Duodenal mucosa (tissue), 2 donors: ENCODE measurements around the gene RTN3.
A peak's percentile ranks its signal among the peaks of the same experiment; 100 is the strongest.
"Not testable (repeated sequence)": the region's sequence is repeated elsewhere in the genome, so short reads cannot be mapped to it uniquely, and the experiment has no call there.

Source experiments
- H3K27ac ChIP-seq: one replicate; pipeline ENCODE4 v1.7.0; 2013; ENCODE audit warnings: low read depth, low read length
- H3K27me3 ChIP-seq, 2 donors: one replicate each; pipeline ENCODE4 v1.7.0; 2013; ENCODE audit warnings: low read length in 2 of 2, control low read depth in 1 of 2; ENCODE audit not compliant: insufficient read depth in 2 of 2, control insufficient read depth in 1 of 2
- H3K36me3 ChIP-seq, 2 donors: one replicate each; pipeline ENCODE4 v1.7.0; 2013; ENCODE audit warnings: low read length in 2 of 2, control low read depth in 1 of 2; ENCODE audit not compliant: insufficient read depth in 2 of 2, control insufficient read depth in 1 of 2
- H3K4me1 ChIP-seq, 2 donors: one replicate each; pipeline ENCODE4 v1.7.0; 2013; ENCODE audit warnings: low read length in 2 of 2, control low read depth in 1 of 2; ENCODE audit not compliant: insufficient read depth in 2 of 2, control insufficient read depth in 1 of 2
- H3K4me3 ChIP-seq, 2 donors: one replicate each; pipeline ENCODE4 v1.7.0; 2013; ENCODE audit warnings: low read length in 2 of 2, low read depth in 1 of 2
- H3K9ac ChIP-seq, 2 donors: one replicate each; pipeline ENCODE4 v1.7.0; 2013; ENCODE audit warnings: low read length in 2 of 2, low read depth in 1 of 2
- H3K9me3 ChIP-seq, 2 donors: one replicate each; pipeline ENCODE4 v1.7.0; 2013; ENCODE audit warnings: low read length in 2 of 2, control low read depth in 1 of 2; ENCODE audit not compliant: control insufficient read depth in 1 of 2

Gene RTN3, protein sequence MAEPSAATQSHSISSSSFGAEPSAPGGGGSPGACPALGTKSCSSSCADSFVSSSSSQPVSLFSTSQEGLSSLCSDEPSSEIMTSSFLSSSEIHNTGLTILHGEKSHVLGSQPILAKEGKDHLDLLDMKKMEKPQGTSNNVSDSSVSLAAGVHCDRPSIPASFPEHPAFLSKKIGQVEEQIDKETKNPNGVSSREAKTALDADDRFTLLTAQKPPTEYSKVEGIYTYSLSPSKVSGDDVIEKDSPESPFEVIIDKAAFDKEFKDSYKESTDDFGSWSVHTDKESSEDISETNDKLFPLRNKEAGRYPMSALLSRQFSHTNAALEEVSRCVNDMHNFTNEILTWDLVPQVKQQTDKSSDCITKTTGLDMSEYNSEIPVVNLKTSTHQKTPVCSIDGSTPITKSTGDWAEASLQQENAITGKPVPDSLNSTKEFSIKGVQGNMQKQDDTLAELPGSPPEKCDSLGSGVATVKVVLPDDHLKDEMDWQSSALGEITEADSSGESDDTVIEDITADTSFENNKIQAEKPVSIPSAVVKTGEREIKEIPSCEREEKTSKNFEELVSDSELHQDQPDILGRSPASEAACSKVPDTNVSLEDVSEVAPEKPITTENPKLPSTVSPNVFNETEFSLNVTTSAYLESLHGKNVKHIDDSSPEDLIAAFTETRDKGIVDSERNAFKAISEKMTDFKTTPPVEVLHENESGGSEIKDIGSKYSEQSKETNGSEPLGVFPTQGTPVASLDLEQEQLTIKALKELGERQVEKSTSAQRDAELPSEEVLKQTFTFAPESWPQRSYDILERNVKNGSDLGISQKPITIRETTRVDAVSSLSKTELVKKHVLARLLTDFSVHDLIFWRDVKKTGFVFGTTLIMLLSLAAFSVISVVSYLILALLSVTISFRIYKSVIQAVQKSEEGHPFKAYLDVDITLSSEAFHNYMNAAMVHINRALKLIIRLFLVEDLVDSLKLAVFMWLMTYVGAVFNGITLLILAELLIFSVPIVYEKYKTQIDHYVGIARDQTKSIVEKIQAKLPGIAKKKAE

DNA sequence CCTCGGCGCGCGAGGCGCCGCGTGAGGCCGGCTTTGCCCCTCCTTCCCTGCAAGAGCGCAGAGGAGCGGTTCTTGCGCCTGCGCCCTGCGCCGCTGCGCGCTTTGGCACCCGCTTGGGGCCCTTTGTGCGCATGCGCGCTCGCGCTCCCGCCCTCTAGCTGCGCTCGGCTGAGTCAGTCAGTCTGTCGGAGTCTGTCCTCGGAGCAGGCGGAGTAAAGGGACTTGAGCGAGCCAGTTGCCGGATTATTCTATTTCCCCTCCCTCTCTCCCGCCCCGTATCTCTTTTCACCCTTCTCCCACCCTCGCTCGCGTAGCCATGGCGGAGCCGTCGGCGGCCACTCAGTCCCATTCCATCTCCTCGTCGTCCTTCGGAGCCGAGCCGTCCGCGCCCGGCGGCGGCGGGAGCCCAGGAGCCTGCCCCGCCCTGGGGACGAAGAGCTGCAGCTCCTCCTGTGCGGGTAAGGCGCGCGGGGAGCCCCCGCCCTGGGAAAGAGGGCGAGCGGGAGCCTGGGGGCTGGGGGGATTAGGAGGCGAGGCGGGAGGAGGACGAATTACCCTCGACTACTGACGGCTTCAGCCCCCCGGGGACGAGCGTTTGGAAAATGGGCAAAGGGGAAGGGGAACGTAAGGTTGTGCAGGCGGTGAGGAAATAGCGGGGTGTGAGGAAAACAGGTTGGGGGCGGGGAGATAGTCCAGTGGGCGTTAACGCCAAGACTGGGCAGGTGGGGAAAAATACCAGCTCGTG lies at the start of gene RTN3:
Gene RTN3 (plus strand): TSS at position 180 of the 745 bp plus-strand sequence. CDS start 137 bp downstream, at position 317.
- peak within 1 kb of the TSS; percentile 92 for H3K4me3 ChIP-seq
- H3K27ac ChIP-seq: peak within 1 kb of the TSS; percentile 81
- H3K9me3 ChIP-seq: no peaks in the 10 kb centered on the region
- H3K4me1 ChIP-seq: peaks cover 17 to 20% of the 10 kb centered on the region in 2 donors
- H3K27me3 ChIP-seq: no peaks in the 10 kb centered on the region
- H3K9ac ChIP-seq: peak within 1 kb of the TSS; percentile 68 to 94
- H3K36me3 ChIP-seq: no peaks in the 10 kb centered on the region

- Histone ChIP-seq H3K27me3 (no peaks in the 10 kb centered on the region), H3K9me3 (no peaks in the 10 kb centered on the region), H3K27ac (no peak overlapping the region), H3K4me1 (peaks cover 3 to 10% of the 10 kb centered on the region in 2 donors), H3K36me3 (peaks cover 8 to 16% of the 10 kb centered on the region in 2 donors), H3K4me3 (no peak overlapping the region), H3K9ac (no peak overlapping the region)
These were observed 45.4 kb upstream of the RTN3 start for GRCh38 chr11:63635762-63636465.

DNA sequence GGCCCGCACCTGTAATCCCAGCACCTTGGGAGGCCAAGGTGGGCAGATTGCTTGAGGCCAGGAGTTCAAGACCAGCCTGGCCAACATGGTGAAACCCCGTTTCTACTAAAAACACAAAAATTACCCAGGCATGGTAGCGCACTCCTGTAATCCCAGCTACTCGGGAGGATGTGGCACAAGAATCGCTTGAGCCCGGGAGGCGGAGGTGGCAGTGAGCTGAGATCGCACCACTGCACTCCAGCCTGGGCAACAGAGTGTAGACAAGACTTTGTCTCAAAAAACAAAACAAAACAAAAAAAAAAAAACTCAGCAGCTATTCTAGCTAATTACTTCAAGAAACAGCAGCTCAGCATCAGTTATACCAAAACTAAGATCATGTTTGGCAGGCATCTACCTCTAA lies 42.9 kb upstream of the RTN3 start:
- not testable (repeated sequence) for H3K9ac ChIP-seq, H3K4me3 ChIP-seq, H3K27ac ChIP-seq

DNA sequence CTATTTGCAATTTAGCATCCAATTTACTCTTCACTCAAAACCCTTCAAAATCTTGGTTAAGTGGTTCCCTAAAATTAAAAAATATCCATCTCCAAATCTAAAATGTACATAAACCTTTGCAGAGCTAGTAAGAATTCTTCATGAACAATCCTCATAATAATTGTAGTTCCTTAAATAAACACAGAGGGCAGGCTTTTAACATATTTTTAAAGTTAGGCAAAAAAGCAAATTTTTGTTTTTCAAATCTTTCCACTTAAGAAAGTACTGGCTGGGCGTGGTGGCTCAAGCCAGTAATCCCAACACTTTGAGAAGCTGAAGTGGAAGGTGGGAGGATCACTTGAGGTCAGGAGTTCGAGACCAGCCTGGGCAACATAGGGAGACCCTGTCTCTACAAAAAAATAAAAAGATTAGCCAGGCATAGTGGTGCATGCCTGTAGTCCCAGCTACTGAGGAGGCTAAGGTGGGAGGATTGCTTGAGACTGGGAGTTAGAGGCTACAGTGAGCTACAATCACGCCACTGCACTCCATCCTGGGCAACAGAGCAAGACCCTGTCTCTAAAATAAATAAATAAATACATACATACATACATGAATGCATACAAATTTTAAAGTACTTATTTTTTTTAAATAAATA lies 42.0 kb upstream of the RTN3 start:
- no peak overlapping the region for H3K27ac ChIP-seq
- no peaks in the 10 kb centered on the region for H3K27me3 ChIP-seq
- peaks cover 0 to 12% of the 10 kb centered on the region in 2 donors for H3K4me1 ChIP-seq
- H3K36me3 ChIP-seq: peaks cover 28 to 32% of the 10 kb centered on the region in 2 donors
- no peak overlapping the region for H3K4me3 ChIP-seq
- no peaks in the 10 kb centered on the region for H3K9me3 ChIP-seq
- H3K9ac ChIP-seq: no peak overlapping the region

More for the DNA sequence above, 42.9 kb upstream of the RTN3 start:
- H3K9me3 ChIP-seq, H3K27me3 ChIP-seq: not testable (repeated sequence)
- Histone ChIP-seq H3K36me3 (peaks cover 24 to 31% of the 10 kb centered on the region in 2 donors), H3K4me1 (peaks cover 0 to 12% of the 10 kb centered on the region in 2 donors)

- no peak overlapping the region for H3K27ac ChIP-seq
- no peak overlapping the region for H3K4me3 ChIP-seq
- no peak overlapping the region for H3K9ac ChIP-seq
- H3K27me3 ChIP-seq: no peaks in the 10 kb centered on the region
- H3K36me3 ChIP-seq: peaks cover 28 to 39% of the 10 kb centered on the region in 2 donors
- H3K4me1 ChIP-seq: peaks cover 0 to 12% of the 10 kb centered on the region in 2 donors
- no peaks in the 10 kb centered on the region for H3K9me3 ChIP-seq
These were observed 39.6 kb upstream of the RTN3 start for GRCh38 chr11:63641727-63642126.

DNA sequence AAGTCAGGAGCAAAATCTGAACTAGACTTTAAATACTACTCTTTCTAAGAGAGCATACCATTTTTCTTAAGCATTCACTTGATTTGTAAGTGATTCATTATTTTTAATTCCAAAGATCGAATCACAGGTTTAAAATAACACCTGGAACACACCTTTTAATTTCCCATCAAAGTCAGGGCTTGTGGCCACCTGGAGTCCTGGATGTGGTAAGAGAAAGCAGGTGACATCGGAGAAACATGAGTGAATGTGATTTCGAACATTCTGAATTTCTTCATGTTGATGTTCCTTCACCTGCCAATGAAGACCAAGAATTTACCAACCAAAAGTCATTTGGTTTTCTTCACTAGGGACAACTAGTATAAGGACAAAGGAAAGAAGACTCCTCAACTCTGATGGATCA lies 38.1 kb upstream of the RTN3 start:
- Histone ChIP-seq H3K27ac (no peak overlapping the region), H3K9me3 (no peaks in the 10 kb centered on the region), H3K27me3 (no peaks in the 10 kb centered on the region), H3K4me3 (no peak overlapping the region), H3K4me1 (peaks cover 0 to 12% of the 10 kb centered on the region in 2 donors), H3K9ac (no peak overlapping the region), H3K36me3 (peaks cover 30 to 45% of the 10 kb centered on the region in 2 donors)

- Histone ChIP-seq H3K27ac (no peak overlapping the region), H3K9me3 (no peaks in the 10 kb centered on the region), H3K9ac (no peak overlapping the region), H3K4me3 (no peak overlapping the region), H3K36me3 (peaks cover 11 to 38% of the 10 kb centered on the region in 2 donors), H3K4me1 (no peaks in the 10 kb centered on the region), H3K27me3 (no peaks in the 10 kb centered on the region)
These were observed 28.6 kb upstream of the RTN3 start for GRCh38 chr11:63652671-63653070.

GRCh38 chr11:63660972-63661371 lies 20.3 kb upstream of the RTN3 start:
- Histone ChIP-seq H3K27ac (no peak overlapping the region), H3K9ac (no peak overlapping the region), H3K4me1 (peaks cover 0 to 5% of the 10 kb centered on the region in 2 donors), H3K36me3 (peaks cover 0 to 12% of the 10 kb centered on the region in 2 donors), H3K27me3 (no peaks in the 10 kb centered on the region), H3K4me3 (no peak overlapping the region), H3K9me3 (no peaks in the 10 kb centered on the region)

- Histone ChIP-seq H3K27me3 (no peaks in the 10 kb centered on the region), H3K9ac (no peak overlapping the region), H3K4me3 (no peak overlapping the region), H3K9me3 (no peaks in the 10 kb centered on the region), H3K27ac (no peak overlapping the region), H3K4me1 (peaks cover 0 to 21% of the 10 kb centered on the region in 2 donors), H3K36me3 (no peaks in the 10 kb centered on the region)
These were observed 17.5 kb upstream of the RTN3 start for GRCh38 chr11:63663809-63664208.
